Esophagus (tissue), 2 donors: ENCODE results near the gene ZNF346. TPM values are rescaled to one million over a fixed set of nuclear protein-coding genes. Genes with fewer than 3 reads are reported as not detected.

Experiments used
- H3K27ac ChIP-seq, 2 donors: one replicate each; pipeline ENCODE4 v1.5.1; 2013; ENCODE audit warnings: low read depth in 2 of 2, mild to moderate bottlenecking in 2 of 2, inconsistent platforms in 1 of 2, low read length in 1 of 2, moderate library complexity in 1 of 2
- H3K27me3 ChIP-seq, 2 donors: one replicate each; pipeline ENCODE4 v1.6.1; 2013; ENCODE audit warnings: low read length in 2 of 2, control low read depth in 1 of 2, mild to moderate bottlenecking in 1 of 2; ENCODE audit not compliant: insufficient read depth in 2 of 2, control insufficient read depth in 1 of 2
- H3K36me3 ChIP-seq, 2 donors: one replicate each; pipeline ENCODE4 v1.6.1; 2013; ENCODE audit warnings: low read length in 1 of 2; ENCODE audit not compliant: control insufficient read depth in 2 of 2, insufficient read depth in 2 of 2
- H3K4me1 ChIP-seq, 2 donors: one replicate each; pipeline ENCODE4 v1.6.1; 2013; ENCODE audit warnings: low read length in 1 of 2; ENCODE audit not compliant: control insufficient read depth in 2 of 2, insufficient read depth in 2 of 2
- H3K4me3 ChIP-seq, 2 donors: one replicate each; pipeline ENCODE4 v1.5.1; 2013; ENCODE audit warnings: low read length in 2 of 2, mild to moderate bottlenecking in 2 of 2, low read depth in 1 of 2, moderate library complexity in 1 of 2
- H3K9me3 ChIP-seq, 2 donors: one replicate each; pipeline ENCODE4 v1.6.1; 2013; ENCODE audit warnings: mild to moderate bottlenecking in 2 of 2, low read depth in 1 of 2, low read length in 1 of 2, moderate library complexity in 1 of 2; ENCODE audit not compliant: control insufficient read depth in 2 of 2, insufficient read depth in 1 of 2
- WGBS, 2 donors: extraction: QIAGEN DNeasy Blood & Tissue Kit; methylation state at CpG; one replicate each; pipeline ENCODE4 v1.1.7; 2013; 5-methylcytosine and 5-hydroxymethylcytosine counted together
- polyA plus RNA-seq, 2 donors: library from polyadenylated mRNA; stranded (reverse); fragments of 200-250 nt; gene quantifications; one replicate each; pipeline ENCODE4 v1.2.3, GENCODE V29; 2013
- donor health status: healthy with polysubstance abuse.
- donor health status: Bipolar disorder and iron deficiency.

ZNF346 gene
- polyA plus RNA-seq, 2 donors, result 6.1 to 7.8 TPM

DNA sequence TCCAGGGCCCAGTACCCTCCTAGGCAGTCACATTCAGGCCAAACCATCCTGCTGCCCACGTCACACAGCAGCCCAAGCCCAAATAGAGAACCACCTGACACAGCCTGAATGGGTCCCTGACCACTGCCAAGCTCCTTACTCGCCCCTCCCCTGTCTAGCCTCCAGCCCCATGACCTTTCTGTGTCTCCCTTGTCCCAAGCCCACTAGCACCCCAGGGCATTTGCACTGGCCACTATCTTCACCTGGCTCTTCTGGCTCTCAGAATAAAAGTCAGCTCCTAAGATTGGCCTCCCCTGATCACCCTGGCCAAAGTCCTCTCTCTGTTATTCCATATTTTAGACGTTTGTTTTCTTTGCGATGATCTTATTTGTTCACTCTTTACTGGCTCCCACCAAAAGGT is 84.7 kb downstream of the ZNF346 start:
- WGBS, 2 donors, result 77 to 80% methylated on average over 4 of the region's 4 CpGs
- H3K4me1 ChIP-seq, result no peaks in the 10 kb centered on the region
- H3K36me3 ChIP-seq, result no peaks in the 10 kb centered on the region
- no peak overlapping the region for H3K27ac ChIP-seq
- no peaks in the 10 kb centered on the region for H3K27me3 ChIP-seq
- H3K4me3 ChIP-seq, result no peak overlapping the region
- no peaks in the 10 kb centered on the region for H3K9me3 ChIP-seq

DNA sequence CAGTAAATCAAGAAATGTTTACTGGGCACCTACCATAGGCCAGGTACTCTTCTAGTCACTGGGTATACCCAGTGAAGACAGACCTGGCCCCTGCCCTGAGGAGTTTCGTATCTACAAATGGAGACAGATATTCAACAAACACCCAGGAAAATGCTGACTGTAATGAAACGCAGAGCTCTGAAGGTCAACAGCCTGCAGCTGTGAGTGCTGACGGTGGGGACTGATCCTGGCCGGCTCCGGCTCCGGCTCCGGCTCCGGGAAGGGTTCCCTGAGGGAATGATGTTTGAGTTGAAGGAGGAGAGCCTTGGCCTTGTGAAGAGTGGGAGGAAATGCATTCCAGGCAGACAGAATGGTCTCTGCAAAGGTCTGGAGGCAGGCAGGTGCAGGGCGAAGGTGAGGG is 87.3 kb downstream of the ZNF346 start:
- Histone ChIP-seq H3K36me3 (no peaks in the 10 kb centered on the region), H3K9me3 (no peaks in the 10 kb centered on the region), H3K27me3 (no peaks in the 10 kb centered on the region), H3K4me1 (no peaks in the 10 kb centered on the region), H3K4me3 (no peak overlapping the region), H3K27ac (no peak overlapping the region)
- 43 to 65% methylated on average over 9 of the region's 9 CpGs for WGBS, 2 donors

DNA sequence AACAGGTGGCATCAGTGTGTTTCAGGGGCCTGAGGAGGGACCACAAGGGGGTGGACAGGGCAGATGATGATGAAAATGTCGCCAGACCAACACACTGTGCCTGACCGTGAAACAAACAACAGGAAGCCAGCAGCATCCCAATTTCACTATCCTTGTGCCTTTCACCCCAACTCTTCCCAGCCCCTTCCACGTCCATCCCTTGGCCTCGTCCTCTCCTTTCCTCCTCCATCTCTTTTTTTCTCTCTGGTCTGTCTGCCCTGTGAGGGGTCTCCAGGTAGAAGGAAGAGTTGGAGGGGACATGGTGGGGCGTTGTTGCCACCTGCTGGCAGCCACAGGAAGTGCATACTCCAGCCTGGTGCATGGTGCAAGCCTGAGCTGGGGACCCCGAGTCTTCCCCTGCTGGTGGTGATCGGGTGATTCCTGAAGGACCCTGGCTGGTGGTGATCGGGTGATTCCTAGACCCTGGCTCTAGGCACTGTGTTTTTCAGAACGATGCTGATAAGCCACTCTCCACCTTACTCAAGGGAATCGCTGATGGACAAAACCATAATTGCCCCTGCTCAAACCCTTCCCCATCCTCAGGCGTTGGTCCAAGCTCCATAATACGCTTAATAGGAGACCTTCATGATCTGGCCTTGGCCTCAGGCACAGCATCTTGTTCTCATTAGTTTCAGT is 89.4 kb downstream of the ZNF346 start:
- Histone ChIP-seq H3K27me3 (no peaks in the 10 kb centered on the region), H3K4me1 (no peaks in the 10 kb centered on the region), H3K4me3 (no peak overlapping the region), H3K9me3 (no peaks in the 10 kb centered on the region), H3K36me3 (no peaks in the 10 kb centered on the region), H3K27ac (no peak overlapping the region)
- 14 to 18% methylated on average over 12 of the region's 12 CpGs for WGBS, 2 donors

DNA sequence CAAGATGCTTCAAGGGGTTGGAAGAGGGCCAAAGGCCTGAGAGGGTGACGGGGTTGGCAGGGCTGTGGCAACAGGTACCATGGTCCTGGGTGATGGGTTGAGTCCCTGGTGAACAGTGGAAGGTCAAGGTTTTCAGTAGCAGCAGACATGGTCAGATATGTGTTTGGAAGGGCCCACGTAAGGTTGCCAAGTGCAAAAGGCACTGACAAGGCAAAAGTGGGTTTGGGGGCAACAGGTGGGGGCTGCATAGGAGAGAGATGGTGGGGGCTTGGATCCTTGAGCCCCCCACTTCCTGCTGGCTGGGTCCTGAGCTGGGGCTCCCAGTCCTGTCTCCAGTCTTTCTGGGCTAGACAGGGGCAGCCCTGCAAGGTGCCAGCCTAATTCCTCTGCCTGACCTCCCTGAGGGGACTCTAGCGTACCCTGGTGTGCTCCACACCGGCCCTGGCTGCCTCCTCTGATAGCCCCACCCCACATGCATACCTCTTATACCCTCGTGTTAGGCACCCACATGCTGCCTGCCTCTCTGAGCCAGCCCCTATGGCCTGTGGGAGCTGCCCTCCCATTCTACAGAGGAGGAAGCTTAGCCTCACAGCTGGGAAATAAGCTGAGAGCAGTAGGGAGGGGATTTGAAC is 90.2 kb downstream of the ZNF346 start:
- H3K4me1 ChIP-seq, result peaks cover 0 to 6% of the 10 kb centered on the region in 2 donors
- H3K9me3 ChIP-seq, result no peaks in the 10 kb centered on the region
- no peaks in the 10 kb centered on the region for H3K36me3 ChIP-seq
- no peak overlapping the region for H3K4me3 ChIP-seq
- no peaks in the 10 kb centered on the region for H3K27me3 ChIP-seq
- no peak overlapping the region for H3K27ac ChIP-seq
- 63 to 75% methylated on average over 5 of the region's 5 CpGs for WGBS, 2 donors

DNA sequence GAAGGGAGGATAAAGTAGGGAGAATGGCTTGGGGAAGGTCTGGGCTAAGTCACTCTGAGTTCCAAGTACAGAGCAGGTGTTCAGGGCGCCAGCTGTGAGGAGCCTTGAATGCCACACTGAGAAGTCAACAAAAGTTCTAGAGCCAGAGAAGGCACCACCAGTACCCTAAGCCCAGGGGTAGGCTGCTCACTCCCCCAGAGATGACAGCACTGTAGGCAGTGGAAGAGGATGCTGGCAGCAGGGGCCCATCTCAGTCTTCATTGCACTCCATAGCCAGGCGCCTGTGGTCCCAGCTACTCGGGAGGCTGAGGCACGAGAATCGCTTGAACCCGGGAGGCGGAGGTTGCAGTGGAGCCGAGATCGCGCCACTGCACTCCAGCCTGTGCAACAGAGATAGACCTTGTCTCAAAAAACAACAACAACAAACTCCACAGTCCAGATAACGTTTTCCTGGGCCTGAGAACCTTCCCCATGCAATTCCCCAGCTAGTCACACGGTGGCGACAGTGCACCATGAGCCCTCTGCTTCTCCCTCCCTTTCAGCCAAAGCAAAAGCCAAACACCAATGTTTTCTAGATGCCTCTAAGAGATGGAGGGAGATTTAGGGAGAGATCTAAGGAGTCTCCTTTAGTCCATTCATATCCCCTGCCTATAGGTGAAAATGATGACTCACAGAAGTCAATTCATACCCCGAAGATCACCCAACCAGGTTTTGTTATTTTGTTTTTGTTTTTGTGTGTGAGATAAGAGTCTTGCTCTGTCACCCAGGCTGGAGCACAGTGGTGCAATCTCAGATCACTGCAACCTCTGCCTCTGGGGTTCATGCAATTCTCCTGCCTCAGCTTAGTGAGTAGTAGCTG is 91.3 kb downstream of the ZNF346 start:
- Histone ChIP-seq H3K9me3 (no peaks in the 10 kb centered on the region), H3K27me3 (no peaks in the 10 kb centered on the region), H3K4me1 (peaks cover 0 to 6% of the 10 kb centered on the region in 2 donors), H3K36me3 (no peaks in the 10 kb centered on the region), H3K27ac (no peak overlapping the region), H3K4me3 (no peak overlapping the region)
- WGBS, 2 donors, result 17 to 19% methylated on average over 14 of the region's 14 CpGs

- H3K36me3 ChIP-seq, result no peaks in the 10 kb centered on the region
- H3K27me3 ChIP-seq, result no peaks in the 10 kb centered on the region
- peaks cover 0 to 6% of the 10 kb centered on the region in 2 donors for H3K4me1 ChIP-seq
- no peaks in the 10 kb centered on the region for H3K9me3 ChIP-seq
- peak overlapping the region; percentile 52 to 78 for H3K27ac ChIP-seq
- peak overlapping the region; percentile 21 to 25 for H3K4me3 ChIP-seq
- WGBS, 2 donors, result 27% methylated on average over 49 of the region's 49 CpGs
Observed at GRCh38 chr5:177116631-177117373, 94.3 kb downstream of the ZNF346 start.

DNA sequence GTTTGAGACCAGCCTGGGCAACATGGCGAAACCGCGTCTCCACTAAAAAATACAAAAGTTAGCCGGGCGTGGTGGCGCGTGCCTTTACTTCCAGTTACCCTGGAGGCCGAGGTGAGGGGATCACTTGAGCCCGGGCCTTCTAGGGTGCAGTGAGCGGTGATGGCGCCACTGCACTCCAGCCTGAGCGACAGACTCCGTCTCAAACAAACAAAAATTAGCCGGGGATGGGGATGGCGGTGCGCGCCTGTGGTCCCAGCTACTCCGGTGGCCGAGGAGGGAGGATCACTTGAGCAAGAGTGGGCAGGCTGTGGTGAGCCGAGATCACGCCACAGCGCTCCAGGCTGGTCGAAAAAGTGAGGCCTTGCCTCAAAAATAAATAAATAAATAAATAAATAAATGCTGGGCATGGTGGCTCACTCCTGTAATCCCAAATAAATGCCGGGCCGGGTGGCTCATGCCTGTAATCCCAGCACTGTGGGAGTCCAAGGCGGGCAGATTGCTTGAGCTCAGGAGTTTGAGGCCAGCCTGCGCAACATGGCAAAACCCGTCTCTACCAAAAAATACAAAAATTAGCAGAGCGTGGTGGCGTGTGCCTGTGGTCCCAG is 95.0 kb downstream of the ZNF346 start:
- Histone ChIP-seq H3K36me3 (no peaks in the 10 kb centered on the region), H3K27me3 (no peaks in the 10 kb centered on the region), H3K9me3 (no peaks in the 10 kb centered on the region), H3K4me3 (no peak overlapping the region), H3K4me1 (peaks cover 0 to 6% of the 10 kb centered on the region in 2 donors), H3K27ac (no peak overlapping the region)
- 98 to 99% methylated on average over 30 of the region's 30 CpGs for WGBS, 2 donors

- no peaks in the 10 kb centered on the region for H3K9me3 ChIP-seq
- 94% methylated on average over 5 of the region's 5 CpGs for WGBS, 2 donors
Observed at GRCh38 chr5:177122566-177122965, 100.1 kb downstream of the ZNF346 start.

More at GRCh38 chr5:177122566-177122965, 100.1 kb downstream of the ZNF346 start:
- Histone ChIP-seq H3K4me3 (no peak overlapping the region), H3K27ac (no peak overlapping the region), H3K27me3 (no peaks in the 10 kb centered on the region), H3K36me3 (no peaks in the 10 kb centered on the region), H3K4me1 (no peaks in the 10 kb centered on the region)
